Measurements from ENCODE around the gene PSMB3.

PSMB3 gene

GRCh38 chr17:38732376-38733281, 19.9 kb upstream of the PSMB3 start:
- no peaks in the 10 kb centered on the region for H3K9me3 ChIP-seq (ENCODE audit: control insufficient read depth, insufficient read depth, low read length)
- no peaks in the 10 kb centered on the region for H3K9me2 ChIP-seq (replicated peaks; ENCODE audit: control insufficient read depth, low read length)
- H3K36me3 ChIP-seq (ENCODE audit: control insufficient read depth, low read length), result peaks cover 39% of the 10 kb centered on the region
- H3K4me2 ChIP-seq (ENCODE audit: low read length), result peak overlapping the region; percentile 83; the same call in 1 of the 2 replicates
- no peak overlapping the region for H3K27ac ChIP-seq (ENCODE audit: low read depth, low read length)
- H3K27me3 ChIP-seq (ENCODE audit: control insufficient read depth, low read length), result no peaks in the 10 kb centered on the region
- H3K4me1 ChIP-seq (ENCODE audit: control insufficient read depth, low read length), result peaks cover 42% of the 10 kb centered on the region
- H3K79me2 ChIP-seq (ENCODE audit: control insufficient read depth, low read length), result peaks cover 23% of the 10 kb centered on the region
- no peak for TF ChIP-seq CTCF (IDR thresholded peaks at IDR 0.05; ENCODE audit: low read depth, low read length, poor library complexity, severe bottlenecking)
- no peak for TF ChIP-seq EZH2phosphoT487 (IDR thresholded peaks at IDR 0.05; ENCODE audit: borderline replicate concordance, low read length)
- no peak overlapping the region for H3K4me3 ChIP-seq (ENCODE audit: low read length)
- peaks cover 13% of the 10 kb centered on the region; the same call in 1 of the 2 replicates for H3F3A ChIP-seq (ENCODE audit: control insufficient read depth, insufficient read depth)
- H4K20me1 ChIP-seq (ENCODE audit: control insufficient read depth, insufficient read depth, low read depth, low read length), result no peaks in the 10 kb centered on the region

GRCh38 chr17:38733282-38733981, 19.1 kb upstream of the PSMB3 start:
- no peaks in the 10 kb centered on the region for H3K27me3 ChIP-seq (ENCODE audit: control insufficient read depth, low read length)
- H3K9me3 ChIP-seq (ENCODE audit: control insufficient read depth, insufficient read depth, low read length), result no peaks in the 10 kb centered on the region
- H3K27ac ChIP-seq (ENCODE audit: low read depth, low read length), result no peak overlapping the region
- H3K4me2 ChIP-seq (ENCODE audit: low read length), result no peak overlapping the region
- peaks cover 41% of the 10 kb centered on the region for H3K4me1 ChIP-seq (ENCODE audit: control insufficient read depth, low read length)
- TF ChIP-seq CTCF (IDR thresholded peaks at IDR 0.05; ENCODE audit: low read depth, low read length, poor library complexity, severe bottlenecking) (no peak), EZH2phosphoT487 (IDR thresholded peaks at IDR 0.05; ENCODE audit: borderline replicate concordance, low read length) (no peak)
- H3K9me2 ChIP-seq (replicated peaks; ENCODE audit: control insufficient read depth, low read length), result no peaks in the 10 kb centered on the region
- no peaks in the 10 kb centered on the region for H4K20me1 ChIP-seq (ENCODE audit: control insufficient read depth, insufficient read depth, low read depth, low read length)
- H3F3A ChIP-seq (ENCODE audit: control insufficient read depth, insufficient read depth), result peaks cover 11% of the 10 kb centered on the region; the same call in 1 of the 2 replicates
- H3K36me3 ChIP-seq (ENCODE audit: control insufficient read depth, low read length), result peaks cover 34% of the 10 kb centered on the region
- no peak overlapping the region for H3K4me3 ChIP-seq (ENCODE audit: low read length)
- peaks cover 23% of the 10 kb centered on the region for H3K79me2 ChIP-seq (ENCODE audit: control insufficient read depth, low read length)

GRCh38 chr17:38733982-38734973, 18.3 kb upstream of the PSMB3 start:
- no peak overlapping the region for H3K27ac ChIP-seq (ENCODE audit: low read depth, low read length)
- H4K20me1 ChIP-seq (ENCODE audit: control insufficient read depth, insufficient read depth, low read depth, low read length), result no peaks in the 10 kb centered on the region
- no peak overlapping the region for H3K4me2 ChIP-seq (ENCODE audit: low read length)
- H3K4me1 ChIP-seq (ENCODE audit: control insufficient read depth, low read length), result peaks cover 33% of the 10 kb centered on the region
- H3K79me2 ChIP-seq (ENCODE audit: control insufficient read depth, low read length), result peaks cover 20% of the 10 kb centered on the region
- H3F3A ChIP-seq (ENCODE audit: control insufficient read depth, insufficient read depth), result peaks cover 8% of the 10 kb centered on the region; the same call in 1 of the 2 replicates
- TF ChIP-seq CTCF (IDR thresholded peaks at IDR 0.05; ENCODE audit: low read depth, low read length, poor library complexity, severe bottlenecking) (peak; percentile 56), EZH2phosphoT487 (IDR thresholded peaks at IDR 0.05; ENCODE audit: borderline replicate concordance, low read length) (no peak)
- peaks cover 31% of the 10 kb centered on the region for H3K36me3 ChIP-seq (ENCODE audit: control insufficient read depth, low read length)
- H3K4me3 ChIP-seq (ENCODE audit: low read length), result no peak overlapping the region
- no peaks in the 10 kb centered on the region for H3K27me3 ChIP-seq (ENCODE audit: control insufficient read depth, low read length)
- no peaks in the 10 kb centered on the region for H3K9me2 ChIP-seq (replicated peaks; ENCODE audit: control insufficient read depth, low read length)
- H3K9me3 ChIP-seq (ENCODE audit: control insufficient read depth, insufficient read depth, low read length), result no peaks in the 10 kb centered on the region
